H54 (cell line): Measurements from ENCODE around the gene ABHD15.
"Not testable (repeated sequence)": the region's sequence is repeated elsewhere in the genome, so short reads cannot be mapped to it uniquely, and the experiment has no call there.

Experiments
- DNase-seq: peaks from one replicate; pipeline ENCODE4 v3.0.0; 2011; ENCODE audit warnings: low spot score, mixed read lengths; ENCODE audit not compliant: insufficient read length
- FAIRE-seq: peaks from 3 replicates; lab custom pipeline; 2011; peaks lifted over from hg19 to GRCh38; lab: Jason Lieb, UNC
- POLR2A ChIP-seq: IDR thresholded peaks from 2 replicates; pipeline ENCODE4 v1.6.1; 2011; ENCODE audit warnings: low read depth, mild to moderate bottlenecking, low read length

ABHD15 gene

DNA sequence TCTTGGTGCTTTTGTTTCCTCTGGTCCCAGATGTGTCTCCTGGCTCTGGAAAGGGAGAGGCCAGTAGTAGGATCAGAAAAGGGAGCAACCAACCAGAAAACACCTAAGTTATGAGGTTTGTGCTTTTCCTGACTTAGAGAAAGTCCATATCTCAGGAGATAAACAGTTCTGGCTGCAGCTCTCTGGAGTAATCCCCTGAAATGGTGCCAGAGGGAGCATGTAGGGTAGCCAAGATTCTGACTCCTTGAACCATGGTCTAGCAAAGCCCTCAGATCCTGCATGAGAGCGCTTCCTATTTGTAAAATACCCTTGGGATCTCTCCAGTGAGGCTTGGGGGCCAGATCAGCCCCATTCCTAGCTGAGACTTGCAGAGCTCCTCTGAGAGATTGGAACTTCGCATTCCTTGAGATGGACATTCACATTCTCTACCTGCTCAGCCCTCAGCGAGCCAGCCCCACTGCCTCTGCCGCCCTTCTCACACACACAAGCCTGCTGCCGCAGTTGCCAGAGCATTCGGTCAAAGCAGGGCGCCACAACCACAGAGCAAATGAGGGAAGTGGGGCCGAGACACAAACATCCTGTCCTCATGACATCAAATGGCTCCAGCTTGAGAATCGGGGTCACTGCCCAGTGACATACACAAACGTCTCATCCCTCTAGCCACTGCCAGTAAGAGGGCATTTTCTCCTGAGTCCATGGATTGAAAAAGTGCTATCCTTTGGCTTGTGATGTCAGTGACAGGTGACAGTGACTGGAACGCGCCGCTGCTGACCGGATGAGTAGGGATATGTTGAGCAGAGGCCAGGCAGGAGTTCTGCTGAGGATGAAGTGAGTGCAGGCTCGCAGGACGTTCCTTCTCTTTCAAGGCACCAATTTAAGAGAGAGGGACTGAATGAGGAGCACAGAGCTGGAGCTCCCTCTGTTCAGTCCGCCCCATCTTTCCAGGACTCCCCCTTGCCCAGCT, 5.0 kb downstream of the ABHD15 start:
- TF ChIP-seq POLR2A: no peak
- DNase-seq (no peak), FAIRE-seq (no peak)

GRCh38 chr17:29560316-29560715, 6.5 kb downstream of the ABHD15 start:
- FAIRE-seq (no peak), DNase-seq (no peak)
- TF ChIP-seq POLR2A: no peak

DNA sequence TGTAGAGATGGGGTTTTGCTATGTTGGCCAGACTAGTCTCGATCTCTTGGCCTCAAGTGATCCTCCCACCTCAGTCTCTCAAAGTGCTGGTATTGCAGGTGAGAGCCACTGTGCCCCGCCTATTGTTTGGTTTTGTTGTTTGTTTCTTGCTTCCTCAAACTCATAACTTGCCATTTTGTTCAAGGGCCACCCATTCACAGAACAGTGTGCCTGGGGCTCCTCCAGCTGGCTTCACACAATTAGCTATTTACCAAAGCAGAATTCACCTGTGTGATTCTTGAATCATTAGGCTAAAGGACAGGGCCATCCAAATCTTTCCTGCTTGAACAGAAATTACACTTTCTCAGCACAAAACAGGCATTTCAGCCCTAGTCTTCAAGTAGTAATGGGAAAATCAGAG, 7.2 kb downstream of the ABHD15 start:
- DNase-seq: no peak
- no peak for FAIRE-seq

DNA sequence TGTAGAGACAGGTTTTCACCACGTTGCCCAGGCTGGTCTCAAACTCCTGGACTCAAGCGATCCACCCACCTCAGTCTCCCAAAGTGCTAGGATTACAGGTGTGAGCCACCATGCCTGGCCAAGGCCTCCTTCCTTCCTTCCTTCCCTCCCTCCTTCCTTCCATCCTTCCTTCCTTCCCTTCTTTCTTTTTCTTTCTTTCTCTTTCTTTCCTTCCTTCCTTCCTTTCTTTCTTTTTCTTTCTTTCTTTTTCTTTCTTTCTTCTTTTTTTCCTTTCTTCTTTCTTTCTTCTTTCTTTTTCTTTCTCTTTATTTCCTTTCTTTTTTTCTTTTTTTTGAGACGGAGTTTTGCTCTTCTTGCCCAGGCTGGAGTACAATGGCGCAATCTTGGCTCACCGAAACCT, 8.7 kb downstream of the ABHD15 start:
- not testable (repeated sequence) for DNase-seq, FAIRE-seq

More for the DNA sequence above, 7.2 kb downstream of the ABHD15 start:
- no peak for TF ChIP-seq POLR2A

GRCh38 chr17:29557739-29558116, 9.1 kb downstream of the ABHD15 start:
- no peak for DNase-seq
- FAIRE-seq: no peak
- TF ChIP-seq POLR2A: no peak

GRCh38 chr17:29557085-29557738, 9.6 kb downstream of the ABHD15 start:
- FAIRE-seq (no peak), DNase-seq (no peak)

DNA sequence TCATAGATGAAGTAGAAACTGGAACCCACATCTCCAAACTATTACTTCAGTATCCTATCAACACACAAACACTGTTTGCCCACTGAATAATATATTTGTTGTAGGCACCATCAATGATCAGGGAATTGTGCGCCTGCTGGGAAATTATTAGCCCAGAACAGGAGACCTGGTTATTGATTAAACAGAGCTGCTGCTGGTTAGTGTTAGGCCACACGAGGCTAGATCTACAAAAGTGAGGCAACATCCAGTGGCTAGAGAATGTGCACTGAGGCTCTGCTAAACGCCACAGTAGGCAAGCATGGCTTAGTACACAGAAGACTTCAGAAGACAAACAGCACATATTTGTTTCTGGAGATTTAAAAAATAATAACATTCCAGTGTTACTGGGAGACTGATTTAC, 11.0 kb downstream of the ABHD15 start:
- no peak for TF ChIP-seq POLR2A
- DNase-seq (no peak), FAIRE-seq (no peak)

More at GRCh38 chr17:29557085-29557738, 9.6 kb downstream of the ABHD15 start:
- TF ChIP-seq POLR2A: no peak

GRCh38 chr17:29549177-29549923, 17.5 kb downstream of the ABHD15 start:
- TF ChIP-seq POLR2A: no peak
- DNase-seq: no peak
- FAIRE-seq: no peak

DNA sequence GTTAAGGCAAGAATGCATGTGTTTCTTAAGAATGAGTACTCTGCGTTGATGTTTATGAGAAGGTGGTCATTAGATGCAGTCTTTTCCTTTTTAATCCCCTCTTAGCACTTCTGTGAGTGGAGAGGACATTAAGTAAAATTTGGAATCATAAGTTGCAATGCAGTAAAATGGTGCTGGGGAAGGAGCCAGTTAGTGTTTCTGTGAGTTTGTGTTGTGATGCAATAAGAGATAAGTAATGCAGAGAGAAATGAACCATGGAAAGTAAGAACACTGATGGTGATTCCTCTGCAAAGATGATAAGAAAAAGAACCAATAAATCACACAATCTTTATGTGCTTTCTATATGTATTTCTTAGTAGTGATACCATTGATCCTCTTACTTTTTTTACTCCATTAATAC, 20.0 kb downstream of the ABHD15 start:
- FAIRE-seq: no peak
- DNase-seq: no peak
- TF ChIP-seq POLR2A: no peak

- TF ChIP-seq POLR2A: no peak
- DNase-seq: no peak
- FAIRE-seq: no peak
Observed at GRCh38 chr17:29546085-29546484, 20.8 kb downstream of the ABHD15 start.

- FAIRE-seq (no peak), DNase-seq (no peak)
- TF ChIP-seq POLR2A: no peak
Observed at GRCh38 chr17:29544066-29544465, 22.8 kb downstream of the ABHD15 start.

DNA sequence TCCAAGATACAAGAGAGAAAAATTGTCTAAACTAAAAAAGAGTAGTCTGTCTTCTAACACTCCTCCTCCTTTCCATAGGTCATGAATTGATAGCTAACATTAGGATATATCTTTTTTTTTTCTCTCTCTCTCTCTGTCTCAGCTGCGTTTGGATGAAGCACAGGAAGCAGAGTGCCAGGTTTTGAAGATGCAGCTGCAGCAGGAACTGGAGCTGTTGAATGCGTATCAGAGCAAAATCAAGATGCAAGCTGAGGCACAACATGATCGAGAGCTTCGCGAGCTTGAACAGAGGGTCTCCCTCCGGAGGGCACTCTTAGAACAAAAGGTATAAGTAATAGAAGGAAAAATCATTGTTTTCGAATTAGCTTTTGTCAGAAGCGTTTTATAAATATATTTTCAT, 32.9 kb downstream of the ABHD15 start:
- DNase-seq (no peak), FAIRE-seq (no peak)
- TF ChIP-seq POLR2A: no peak

GRCh38 chr17:29526322-29526721, 40.5 kb downstream of the ABHD15 start:
- no peak for TF ChIP-seq POLR2A
- DNase-seq: no peak
- no peak for FAIRE-seq

GRCh38 chr17:29524692-29525091, 42.1 kb downstream of the ABHD15 start:
- no peak for TF ChIP-seq POLR2A
- DNase-seq (no peak), FAIRE-seq (no peak)
